Neural progenitor cell (in vitro differentiated cells): ENCODE data around the gene DNTTIP2.

Experiments
- CTCF ChIP-seq: fragments of 200-600 bp; sonication (generic); IDR thresholded peaks from 2 replicates; pipeline ENCODE4 v1.5.1; 2017; ENCODE audit warnings: antibody characterized with exemption, mild to moderate bottlenecking
- EZH2 ChIP-seq: fragments of 200-600 bp; sonication (generic); IDR thresholded peaks from 2 replicates; pipeline ENCODE4 v1.6.1; 2017; ENCODE audit warnings: antibody characterized with exemption, mild to moderate bottlenecking, moderate library complexity
- EZH2phosphoT487 ChIP-seq: fragments of 200-600 bp; sonication (generic); IDR thresholded peaks from 2 replicates; pipeline ENCODE4 v1.6.1; 2017; ENCODE audit warnings: antibody characterized with exemption

- TF ChIP-seq EZH2: no peak
- no peak for TF ChIP-seq CTCF
- no peak for TF ChIP-seq EZH2phosphoT487
Observed at GRCh38 chr1:93821423-93822144, 57.4 kb downstream of the DNTTIP2 start.
